ENCODE measurements around the gene ZDHHC8. TPM values are rescaled to one million over a fixed set of nuclear protein-coding genes. Genes with fewer than 3 reads are reported as not detected.

ZDHHC8 gene
- total RNA-seq, 1 donor from 2014 or later: 35.5 TPM

DNA sequence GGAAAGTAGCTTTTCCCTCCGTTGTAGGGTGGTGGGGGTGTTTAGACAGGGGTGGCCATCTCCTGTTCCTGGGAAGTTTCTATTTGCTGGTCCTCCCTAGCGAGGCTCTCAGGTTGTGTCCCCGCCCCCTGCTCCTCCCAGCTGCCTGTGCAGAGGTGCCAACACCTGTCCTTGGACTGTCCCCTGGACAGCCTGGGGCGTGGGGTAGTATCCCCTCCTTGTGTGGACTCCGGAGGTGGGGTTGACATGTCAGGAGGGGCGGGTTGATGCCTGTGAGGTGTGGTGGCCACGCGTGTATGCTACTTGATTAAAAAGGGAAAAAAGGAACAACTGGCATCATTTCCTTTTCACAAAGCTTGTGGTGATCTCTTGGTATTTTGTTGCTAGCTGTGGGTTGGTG is 30.0 kb upstream of the ZDHHC8 start:
- TF ChIP-seq, protein P1, sequence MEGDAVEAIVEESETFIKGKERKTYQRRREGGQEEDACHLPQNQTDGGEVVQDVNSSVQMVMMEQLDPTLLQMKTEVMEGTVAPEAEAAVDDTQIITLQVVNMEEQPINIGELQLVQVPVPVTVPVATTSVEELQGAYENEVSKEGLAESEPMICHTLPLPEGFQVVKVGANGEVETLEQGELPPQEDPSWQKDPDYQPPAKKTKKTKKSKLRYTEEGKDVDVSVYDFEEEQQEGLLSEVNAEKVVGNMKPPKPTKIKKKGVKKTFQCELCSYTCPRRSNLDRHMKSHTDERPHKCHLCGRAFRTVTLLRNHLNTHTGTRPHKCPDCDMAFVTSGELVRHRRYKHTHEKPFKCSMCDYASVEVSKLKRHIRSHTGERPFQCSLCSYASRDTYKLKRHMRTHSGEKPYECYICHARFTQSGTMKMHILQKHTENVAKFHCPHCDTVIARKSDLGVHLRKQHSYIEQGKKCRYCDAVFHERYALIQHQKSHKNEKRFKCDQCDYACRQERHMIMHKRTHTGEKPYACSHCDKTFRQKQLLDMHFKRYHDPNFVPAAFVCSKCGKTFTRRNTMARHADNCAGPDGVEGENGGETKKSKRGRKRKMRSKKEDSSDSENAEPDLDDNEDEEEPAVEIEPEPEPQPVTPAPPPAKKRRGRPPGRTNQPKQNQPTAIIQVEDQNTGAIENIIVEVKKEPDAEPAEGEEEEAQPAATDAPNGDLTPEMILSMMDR (IDR thresholded peaks at IDR 0.05): no peak
- H3K9me3 ChIP-seq: no peaks in the 10 kb centered on the region
- H3K27me3 ChIP-seq: no peaks in the 10 kb centered on the region
- no peaks in the 10 kb centered on the region for H3K4me1 ChIP-seq
- no peak overlapping the region for H3K27ac ChIP-seq
- DNase-seq (ENCODE audit: low spot score in 2 of 2): no peak
- H3K36me3 ChIP-seq: peaks cover 53 to 72% of the 10 kb centered on the region in 2 donors
- intact Hi-C loops (cut with DNase I): no loop called here
- no peak overlapping the region for H3K4me3 ChIP-seq

DNA sequence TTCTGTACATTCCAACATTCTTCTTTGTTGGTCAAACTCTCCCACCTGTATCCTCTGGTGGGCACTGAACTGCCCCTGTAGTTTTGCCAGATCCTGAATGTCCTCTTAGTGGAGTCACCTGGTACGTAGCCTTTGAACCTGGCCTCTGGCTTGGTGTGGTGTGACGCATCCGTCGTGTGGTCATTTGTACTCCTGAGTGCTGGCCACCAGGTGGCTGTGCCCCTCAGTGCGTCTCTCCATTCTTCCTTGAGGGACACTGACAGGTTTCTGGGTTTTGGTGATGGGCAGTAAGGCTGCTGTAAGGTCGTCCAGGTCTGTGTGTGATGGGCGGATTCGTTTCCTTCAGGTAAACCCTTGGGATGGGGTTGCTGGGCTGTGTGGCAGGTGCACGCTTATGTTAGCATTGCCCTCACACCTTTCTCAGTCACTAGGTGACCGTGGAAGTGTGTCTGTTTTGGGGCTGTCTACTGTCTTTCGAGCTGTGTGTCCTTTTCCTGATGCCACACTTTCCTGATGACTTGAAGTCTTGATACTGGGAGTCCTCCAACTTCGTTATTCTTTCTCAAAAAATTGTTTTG is 29.3 kb upstream of the ZDHHC8 start:
- Histone ChIP-seq H3K36me3 (peaks cover 59 to 72% of the 10 kb centered on the region in 2 donors), H3K4me1 (no peaks in the 10 kb centered on the region), H3K9me3 (no peaks in the 10 kb centered on the region), H3K27ac (no peak overlapping the region), H3K4me3 (no peak overlapping the region), H3K27me3 (no peaks in the 10 kb centered on the region)
- DNase-seq (ENCODE audit: low spot score in 2 of 2): no peak
- intact Hi-C loops (cut with DNase I): no loop called here
- TF ChIP-seq, protein P1 (IDR thresholded peaks at IDR 0.05): no peak

DNA sequence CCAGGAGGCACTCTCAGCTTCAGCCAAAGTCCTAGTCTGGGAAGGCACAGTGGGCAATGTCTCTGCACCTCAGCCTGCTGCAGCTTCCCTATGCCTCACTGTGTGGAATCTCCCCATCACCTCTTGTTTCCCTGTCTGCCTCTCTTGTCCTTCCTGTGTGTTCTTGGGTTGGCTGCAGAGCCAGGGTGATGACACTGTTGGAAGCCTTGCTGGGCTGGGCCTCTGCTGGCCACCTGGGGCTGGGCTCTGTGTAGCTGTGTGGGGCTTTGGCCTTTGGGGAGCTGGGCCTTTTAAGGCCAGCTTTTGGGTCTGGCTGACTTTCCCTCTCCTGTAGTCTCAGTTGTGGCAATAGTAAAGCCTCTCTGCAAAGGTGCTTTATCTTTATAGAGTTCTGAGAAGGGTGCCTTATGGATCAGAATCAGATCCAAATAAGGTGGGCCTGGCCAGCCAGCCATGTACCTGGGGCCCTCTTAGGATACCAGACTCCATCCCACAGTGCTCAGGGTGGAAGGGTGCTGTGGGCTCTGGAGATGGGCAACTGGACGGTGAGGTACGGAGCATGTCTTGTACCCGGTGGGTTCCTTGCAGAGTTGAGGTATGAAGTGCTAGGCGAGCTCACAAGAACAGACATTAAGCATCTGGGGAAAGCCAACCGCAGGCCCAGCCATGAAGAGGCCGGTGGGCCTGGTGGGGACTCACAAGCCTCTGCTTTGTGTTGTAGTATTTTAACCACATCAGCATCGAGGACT is 26.0 kb upstream of the ZDHHC8 start:
- TF ChIP-seq, protein P1 (IDR thresholded peaks at IDR 0.05): no peak
- Histone ChIP-seq H3K4me1 (no peaks in the 10 kb centered on the region), H3K27me3 (no peaks in the 10 kb centered on the region), H3K4me3 (no peak overlapping the region), H3K27ac (no peak overlapping the region), H3K36me3 (peaks cover 68 to 75% of the 10 kb centered on the region in 2 donors), H3K9me3 (no peaks in the 10 kb centered on the region)
- intact Hi-C loops (cut with DNase I): no loop called here
- no peak for DNase-seq (ENCODE audit: low spot score in 2 of 2)

DNA sequence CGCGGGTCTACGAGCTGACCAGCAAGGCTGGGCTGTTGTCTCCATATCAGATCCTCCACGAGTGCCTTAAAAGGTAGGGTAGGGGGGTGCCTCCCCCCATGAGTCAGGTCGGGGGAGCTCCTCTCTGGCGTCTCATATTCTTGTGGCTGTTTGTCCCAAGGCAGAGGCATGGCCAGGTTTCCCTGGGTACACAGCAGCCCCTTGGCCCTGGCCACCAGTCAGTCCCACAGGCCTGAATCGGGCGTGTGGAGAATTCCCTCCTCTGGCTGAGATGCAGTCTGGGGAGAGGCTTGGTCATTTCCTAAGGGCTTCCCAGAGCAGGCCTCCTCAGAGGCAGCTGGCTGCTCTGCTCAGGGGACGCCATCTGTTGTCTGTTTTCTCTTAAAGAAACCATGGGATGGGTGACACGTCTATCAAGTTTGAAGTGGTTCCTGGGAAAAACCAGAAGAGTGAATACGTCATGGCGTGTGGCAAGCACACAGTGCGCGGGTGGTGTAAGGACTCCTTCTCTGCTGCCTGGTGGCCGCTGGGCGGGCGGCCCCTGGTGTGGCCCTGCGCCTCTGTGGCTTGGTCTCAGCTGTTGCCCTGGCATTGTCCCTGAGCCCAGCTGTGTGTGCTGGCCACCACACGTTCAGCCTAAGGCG is 25.3 kb upstream of the ZDHHC8 start:
- H3K27ac ChIP-seq: no peak overlapping the region
- no peak for DNase-seq (ENCODE audit: low spot score in 2 of 2)
- H3K36me3 ChIP-seq: peaks cover 69 to 75% of the 10 kb centered on the region in 2 donors
- intact Hi-C loops (cut with DNase I): no loop called here
- H3K9me3 ChIP-seq: no peaks in the 10 kb centered on the region
- TF ChIP-seq, protein P1 (IDR thresholded peaks at IDR 0.05): no peak
- no peaks in the 10 kb centered on the region for H3K27me3 ChIP-seq
- no peaks in the 10 kb centered on the region for H3K4me1 ChIP-seq
- no peak overlapping the region for H3K4me3 ChIP-seq

DNA sequence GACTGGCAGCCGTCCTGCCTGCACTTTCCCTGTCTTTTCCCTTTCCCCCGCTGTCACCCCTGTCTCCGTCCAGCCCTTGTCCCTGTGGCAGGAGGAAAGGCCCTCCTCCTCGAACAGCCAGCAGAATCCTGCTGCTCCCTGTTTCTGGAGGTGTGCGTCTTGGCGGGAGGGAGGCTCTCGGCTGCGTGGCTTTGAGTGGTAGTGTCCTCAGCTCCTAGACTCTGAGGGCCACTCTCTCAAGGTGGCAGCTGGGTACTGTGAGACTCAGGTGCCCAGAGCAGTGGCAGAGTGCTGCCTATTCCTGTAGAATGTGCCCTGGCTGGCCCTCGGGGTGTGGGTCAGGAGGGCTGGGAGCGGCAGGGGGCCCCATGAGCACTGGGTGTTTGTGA is 24.8 kb upstream of the ZDHHC8 start:
- TF ChIP-seq, protein P1 (IDR thresholded peaks at IDR 0.05): no peak
- Histone ChIP-seq H3K9me3 (no peaks in the 10 kb centered on the region), H3K4me3 (no peak overlapping the region), H3K27ac (no peak overlapping the region), H3K4me1 (no peaks in the 10 kb centered on the region), H3K36me3 (peaks cover 71 to 78% of the 10 kb centered on the region in 2 donors), H3K27me3 (no peaks in the 10 kb centered on the region)
- no peak for DNase-seq (ENCODE audit: low spot score in 2 of 2)
- intact Hi-C loops (cut with DNase I): no loop called here
